ENCODE results near the gene TFCP2. TPM values are rescaled to one million over a fixed set of nuclear protein-coding genes. Genes with fewer than 3 reads are reported as not detected.

The TFCP2 gene
- total and polyA plus RNA-seq, 7 donors: 7.8 to 24.6 (median 16.4) TPM

- Histone ChIP-seq H3K27me3 (ENCODE audit: insufficient read depth in 3 of 3, low read length in 2 of 3) (no peaks in the 10 kb centered on the region), H3K36me3 (ENCODE audit: insufficient read depth in 1 of 2, low read depth in 1 of 2) (no peaks in the 10 kb centered on the region), H3K4me1 (peaks cover 25% of the 10 kb centered on the region), H3K4me3 (peak overlapping the region; percentile 88), H3K9me3 (no peaks in the 10 kb centered on the region), H3K27ac (peak overlapping the region; percentile 99)
- intact Hi-C loops (cut with DNase I): loop anchor here (2.0 to 5.0 kb wide), 2 partner anchors 45 to 47 kb away; partner anchors contain the start of gene POU6F1 (in 2 of the 2)
- TF ChIP-seq CTCF (IDR thresholded peaks at IDR 0.05): no peak
- ATAC-seq: peak in 3 of 4 donors; percentile 12 to 24 (median 23)
- 4 to 5% (median 5%) methylated on average over 16 of the region's 16 CpGs for WGBS, 3 donors
- DNase-seq: no peak
Measured at GRCh38 chr12:51171884-51172514, 936 bp downstream of the TFCP2 start.

GRCh38 chr12:51163795-51164194 is 9.1 kb downstream of the TFCP2 start:
- intact Hi-C loops (cut with DNase I): no loop called here
- Histone ChIP-seq H3K4me3 (no peak overlapping the region), H3K4me1 (peaks cover 6% of the 10 kb centered on the region), H3K27ac (no peak overlapping the region), H3K9me3 (no peaks in the 10 kb centered on the region), H3K27me3 (ENCODE audit: insufficient read depth in 3 of 3, low read length in 2 of 3) (no peaks in the 10 kb centered on the region), H3K36me3 (ENCODE audit: insufficient read depth in 1 of 2, low read depth in 1 of 2) (no peaks in the 10 kb centered on the region)
- WGBS, 3 donors: 65 to 100% (median 82%) methylated on average over 3 of the region's 3 CpGs
- TF ChIP-seq CTCF (IDR thresholded peaks at IDR 0.05): no peak
- ATAC-seq (no peak), DNase-seq (no peak)

GRCh38 chr12:51162217-51162616 is 10.7 kb downstream of the TFCP2 start:
- Histone ChIP-seq H3K36me3 (ENCODE audit: insufficient read depth in 1 of 2, low read depth in 1 of 2) (no peaks in the 10 kb centered on the region), H3K27me3 (ENCODE audit: insufficient read depth in 3 of 3, low read length in 2 of 3) (no peaks in the 10 kb centered on the region), H3K27ac (no peak overlapping the region), H3K9me3 (no peaks in the 10 kb centered on the region), H3K4me3 (no peak overlapping the region), H3K4me1 (peaks cover 6% of the 10 kb centered on the region)
- WGBS, 3 donors: 98 to 99% (median 99%) methylated on average over 6 of the region's 6 CpGs
- intact Hi-C loops (cut with DNase I): no loop called here
- no peak for ATAC-seq
- DNase-seq: no peak
- no peak for TF ChIP-seq CTCF (IDR thresholded peaks at IDR 0.05)

GRCh38 chr12:51160814-51161459 is 12.0 kb downstream of the TFCP2 start:
- Histone ChIP-seq H3K36me3 (ENCODE audit: insufficient read depth in 1 of 2, low read depth in 1 of 2) (no peaks in the 10 kb centered on the region), H3K9me3 (no peaks in the 10 kb centered on the region), H3K4me3 (no peak overlapping the region), H3K27ac (no peak overlapping the region), H3K4me1 (peaks cover 6% of the 10 kb centered on the region), H3K27me3 (ENCODE audit: insufficient read depth in 3 of 3, low read length in 2 of 3) (no peaks in the 10 kb centered on the region)
- intact Hi-C loops (cut with DNase I): no loop called here
- no peak for ATAC-seq
- no peak for DNase-seq
- no peak for TF ChIP-seq CTCF (IDR thresholded peaks at IDR 0.05)
- WGBS, 3 donors: 75 to 83% (median 75%) methylated on average over 7 to 8 of the region's 8 CpGs

Measured in psoas muscle (tissue), 8 donors.